Head of caudate nucleus (tissue), 42 donors: ENCODE results near the gene PALLD.

ENCODE experiments used
- DNase-seq, 42 donors: peaks; one replicate each; pipeline versions ENCODE4 v3.0.0 to v3.0.0-alpha.2; 2020 to 2021; ENCODE audit warnings: mixed read lengths in 7 of 42
- intact Hi-C: fragments of 100-400 bp; cut with DNase I; formaldehyde crosslinking; loops from one replicate; pipeline ENCODE4 v1.15.0; 2022

Gene PALLD

GRCh38 chr4:168755598-168756477 lies 259.0 kb downstream of the PALLD start:
- intact Hi-C loops, result no loop called here
- DNase-seq, result no peak

- intact Hi-C loops, result no loop called here
- no peak for DNase-seq
These were observed 260.6 kb downstream of the PALLD start for GRCh38 chr4:168757500-168757899.

GRCh38 chr4:168758351-168758876 lies 261.6 kb downstream of the PALLD start:
- intact Hi-C loops, result no loop called here
- no peak for DNase-seq

- intact Hi-C loops, result no loop called here
- DNase-seq, result no peak
These were observed 262.5 kb downstream of the PALLD start for GRCh38 chr4:168759321-168759720.

GRCh38 chr4:168759959-168760527 lies 263.2 kb downstream of the PALLD start:
- DNase-seq, result peak in 2 of 42 donors; percentile 20 to 38
- intact Hi-C loops, result no loop called here

GRCh38 chr4:168761066-168761465 lies 264.2 kb downstream of the PALLD start:
- DNase-seq, result no peak
- intact Hi-C loops, result no loop called here

GRCh38 chr4:168765322-168765721 lies 268.5 kb downstream of the PALLD start:
- intact Hi-C loops, result no loop called here
- DNase-seq, result no peak

GRCh38 chr4:168765726-168766125 lies 268.9 kb downstream of the PALLD start:
- intact Hi-C loops, result no loop called here
- no peak for DNase-seq

GRCh38 chr4:168766604-168767316 lies 269.9 kb downstream of the PALLD start:
- intact Hi-C loops, result no loop called here
- DNase-seq, result no peak

GRCh38 chr4:168769416-168769815 lies 272.6 kb downstream of the PALLD start:
- intact Hi-C loops, result no loop called here

GRCh38 chr4:168769837-168770236 lies 273.0 kb downstream of the PALLD start:
- DNase-seq, result no peak
- intact Hi-C loops, result no loop called here

More at GRCh38 chr4:168769416-168769815, 272.6 kb downstream of the PALLD start:
- no peak for DNase-seq

- intact Hi-C loops, result no loop called here
These were observed 274.4 kb downstream of the PALLD start for GRCh38 chr4:168771251-168771650.

GRCh38 chr4:168773388-168774195 lies 276.7 kb downstream of the PALLD start:
- intact Hi-C loops, result no loop called here
- DNase-seq, result no peak

More at GRCh38 chr4:168771251-168771650, 274.4 kb downstream of the PALLD start:
- DNase-seq, result no peak

- DNase-seq, result no peak
- intact Hi-C loops, result no loop called here
These were observed 279.5 kb downstream of the PALLD start for GRCh38 chr4:168776382-168776781.

- intact Hi-C loops, result no loop called here
- DNase-seq, result no peak
These were observed 280.6 kb downstream of the PALLD start for GRCh38 chr4:168777277-168777965.

GRCh38 chr4:168781341-168781740 lies 284.5 kb downstream of the PALLD start:
- no peak for DNase-seq
- intact Hi-C loops, result no loop called here

- no peak for DNase-seq
- intact Hi-C loops, result no loop called here
These were observed 285.1 kb downstream of the PALLD start for GRCh38 chr4:168781926-168782325.

- intact Hi-C loops, result no loop called here
- DNase-seq, result no peak
These were observed 285.6 kb downstream of the PALLD start for GRCh38 chr4:168782439-168782838.
